H1 (cell line): ENCODE data around the gene BRAT1. TPM values are rescaled to one million over a fixed set of nuclear protein-coding genes. Genes with fewer than 3 reads are reported as not detected.

Experiments used
- ATF3 ChIP-seq: IDR thresholded peaks from 2 replicates; pipeline ENCODE4 v1.6.1; 2011; ENCODE audit warnings: low read depth, mild to moderate bottlenecking, low read length; ENCODE audit not compliant: insufficient read depth
- CHD2 ChIP-seq: IDR thresholded peaks from 2 replicates; pipeline ENCODE4 v1.6.1; 2012; ENCODE audit warnings: low read length, improper control_type of control experiment
- EP300 ChIP-seq, 2 experiments: IDR thresholded peaks; 1 replicate in 1 of 2; 2 replicates in 1 of 2; pipeline ENCODE4 v1.6.1; 2011 to 2012; ENCODE audit warnings: low read depth in 2 of 2, low read length in 2 of 2, mild to moderate bottlenecking in 2 of 2, borderline replicate concordance in 1 of 2, inconsistent platforms in 1 of 2, moderate library complexity in 1 of 2
- SIX5 ChIP-seq: IDR thresholded peaks from 2 replicates; pipeline ENCODE4 v1.6.1; 2011; ENCODE audit warnings: mild to moderate bottlenecking, low read depth, low read length
- TAF7 ChIP-seq: optimal IDR thresholded peaks from 2 replicates; pipeline ENCODE3; 2011; ENCODE audit warnings: low read depth, mild to moderate bottlenecking, inconsistent platforms, low read length, moderate library complexity, borderline replicate concordance
- ZNF274 ChIP-seq: IDR thresholded peaks from 2 replicates; pipeline ENCODE4 v1.7.0; 2012; ENCODE audit warnings: low read length, borderline replicate concordance; ENCODE audit errors: extremely low read depth
- polyA plus RNA-seq, 7 experiments: library from polyadenylated mRNA; depleted of rRNA in 3 of 7; stranded (reverse) in 5 of 7; unstranded in 2 of 7; fragments of >200 nt in 5 of 7; fragments of 200-250 nt in 2 of 7; gene quantifications; 1 replicate in 5 of 7; 2 replicates in 1 of 7; 4 replicates in 1 of 7; pipeline versions ENCODE4 v1.2.1 to v1.2.3, GENCODE V29; 2011 to 2013; ENCODE audit warnings: missing spikeins in 2 of 7, mixed read lengths in 2 of 7
- total RNA-seq: library from RNA; stranded (reverse); fragmentation: NEBNext Ultra II Directional; extraction: Animal tissue kit (Norgen Biotek cat#: 25700); gene quantifications from 2 replicates; pipeline ENCODE4 v1.2.1, GENCODE V29; 2021

The BRAT1 gene
- total and polyA plus RNA-seq, 2 of the 8 experiments (the other 6 are each of a cell fraction or from before 2014, with no cell fraction given) = 36.8 to 42.3 TPM

GRCh38 chr7:2514473-2515423, 40.6 kb downstream of the BRAT1 start (continued):
- no peak for TF ChIP-seq ATF3
- TF ChIP-seq ZNF274 = no peak
- no peak for TF ChIP-seq TAF7
- no peak for TF ChIP-seq SIX5
- TF ChIP-seq EP300 (IDR thresholded peaks at IDR 0.05; ENCODE audit: borderline replicate concordance in 1 of 2, low read depth in 2 of 2, low read length in 2 of 2) = no peak
- no peak for TF ChIP-seq CHD2
